ENCODE measurements around the gene NUAK2. TPM values are rescaled to one million over a fixed set of nuclear protein-coding genes. Genes with fewer than 3 reads are reported as not detected.

NUAK2 gene
- total and polyA plus RNA-seq, 2 of the 4 experiments (the other 2 are of a cell fraction) = 7.2 to 17.6 TPM

DNA sequence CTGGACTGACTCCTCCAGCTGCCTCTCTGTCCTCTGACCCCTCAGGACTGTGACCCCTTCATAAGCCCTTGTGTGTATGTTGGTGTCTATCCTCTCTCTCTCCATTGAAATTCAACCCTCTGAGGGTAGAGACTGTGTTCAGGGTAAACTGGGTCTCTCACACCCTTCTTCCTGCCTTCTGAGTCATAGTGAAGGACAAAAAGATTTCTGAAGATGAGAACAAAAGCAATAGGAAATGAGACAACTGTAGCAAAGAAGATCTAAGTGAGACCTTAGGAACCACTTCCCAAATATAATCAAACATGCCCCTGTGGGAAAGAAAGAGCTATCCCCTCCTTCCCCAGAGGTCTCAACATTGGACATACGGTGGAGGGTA is 16.9 kb downstream of the NUAK2 start:
- WGBS, 2 experiments (ENCODE audit: extremely low coverage in 2 of 2, insufficient read length in 1 of 2) = no CpG with 5 or more reads among the region's 1 CpG
- in situ Hi-C loops (cut with MboI; ENCODE audit: low sequenced_read_pairs) = no loop called here
- intact Hi-C loops (cut with micrococcal nuclease) = no loop called here
- Histone ChIP-seq H3K4ac (ENCODE audit: low read depth, low read length) (peak overlapping the region; percentile 50; the same call in 1 of the 2 replicates), H3K4me2 (ENCODE audit: low read depth, low read length) (no peak overlapping the region), H4K91ac (ENCODE audit: insufficient read depth, low read depth, low read length) (0 out of 2 replicates have a peak overlapping the region, but pooled peaks have one; percentile 11), H4K5ac (ENCODE audit: low read depth, low read length) (no peak overlapping the region; the same call in 1 of the 2 replicates), H3K4me1 (ENCODE audit: control insufficient read depth, insufficient read depth, low read length) (peaks cover 18% of the 10 kb centered on the region), H3K9ac (ENCODE audit: low read depth, low read length) (no peak overlapping the region), H2AFZ (replicated peaks; ENCODE audit: low read length, poor library complexity) (no peak overlapping the region), H4K8ac (ENCODE audit: low read depth in 2 of 2, low read length in 2 of 2) (peak overlapping the region; percentile 27 to 45; a peak in 1 of 4 replicates), H3K9me1 (ENCODE audit: insufficient read depth, low read length) (peaks cover 31% of the 10 kb centered on the region), H4K20me1 (ENCODE audit: insufficient read depth, low read length) (no peaks in the 10 kb centered on the region; the same call in none of the 2 replicates), H3K27me3 (ENCODE audit: control insufficient read depth, insufficient read depth, low read length) (no peaks in the 10 kb centered on the region), H2BK20ac (ENCODE audit: low read depth, low read length) (no peak overlapping the region), H2BK15ac (ENCODE audit: low read depth, low read length) (0 out of 3 replicates have a peak overlapping the region, but pooled peaks have one; percentile 11), H3K56ac (ENCODE audit: extremely low read depth, insufficient read depth, low read length) (no peak overlapping the region; the same call in 1 of the 2 replicates), H3K4me3 (ENCODE audit: insufficient read depth, low read depth, low read length) (no peak overlapping the region), H3K14ac (replicated peaks; ENCODE audit: low read depth, low read length) (no peak overlapping the region), H2BK5ac (ENCODE audit: low read depth, low read length, poor library complexity, severe bottlenecking) (peak overlapping the region; percentile 54), H2AK5ac (ENCODE audit: low read depth, low read length) (peak overlapping the region; percentile 79), H3K27ac (ENCODE audit: insufficient read depth, low read length) (peak overlapping the region; percentile 78), H2BK120ac (ENCODE audit: low read depth, low read length) (0 out of 2 replicates have a peak overlapping the region, but pooled peaks have one; percentile 0), H3K79me1 (ENCODE audit: low read depth in 1 of 2, low read length in 2 of 2) (peaks cover 44 to 84% of the 10 kb centered on the region in 2 experiments), H3K9me3 (ENCODE audit: control insufficient read depth, insufficient read depth, low read length) (no peaks in the 10 kb centered on the region), H3K18ac (ENCODE audit: low read depth, low read length) (no peak overlapping the region), H3K23ac (ENCODE audit: low read depth, low read length) (0 out of 2 replicates have a peak overlapping the region, but pooled peaks have one; percentile 31), H2AK9ac (replicated peaks; ENCODE audit: low read depth, low read length, poor library complexity) (peak overlapping the region; percentile 84), H3K36me3 (ENCODE audit: control insufficient read depth, insufficient read depth, low read length) (peaks cover 72% of the 10 kb centered on the region)
- BruUV-seq (replicated peaks) = no TSS peak
- CTCF ChIA-PET = no interaction called here
- dilution Hi-C loops (cut with HindIII; ENCODE audit: low sequenced_read_pairs, unreplicated experiment) = no loop called here
- no peak for TF ChIP-seq RAD21 (IDR thresholded peaks at IDR 0.05; ENCODE audit: low read length)
- TF ChIP-seq, protein P1, sequence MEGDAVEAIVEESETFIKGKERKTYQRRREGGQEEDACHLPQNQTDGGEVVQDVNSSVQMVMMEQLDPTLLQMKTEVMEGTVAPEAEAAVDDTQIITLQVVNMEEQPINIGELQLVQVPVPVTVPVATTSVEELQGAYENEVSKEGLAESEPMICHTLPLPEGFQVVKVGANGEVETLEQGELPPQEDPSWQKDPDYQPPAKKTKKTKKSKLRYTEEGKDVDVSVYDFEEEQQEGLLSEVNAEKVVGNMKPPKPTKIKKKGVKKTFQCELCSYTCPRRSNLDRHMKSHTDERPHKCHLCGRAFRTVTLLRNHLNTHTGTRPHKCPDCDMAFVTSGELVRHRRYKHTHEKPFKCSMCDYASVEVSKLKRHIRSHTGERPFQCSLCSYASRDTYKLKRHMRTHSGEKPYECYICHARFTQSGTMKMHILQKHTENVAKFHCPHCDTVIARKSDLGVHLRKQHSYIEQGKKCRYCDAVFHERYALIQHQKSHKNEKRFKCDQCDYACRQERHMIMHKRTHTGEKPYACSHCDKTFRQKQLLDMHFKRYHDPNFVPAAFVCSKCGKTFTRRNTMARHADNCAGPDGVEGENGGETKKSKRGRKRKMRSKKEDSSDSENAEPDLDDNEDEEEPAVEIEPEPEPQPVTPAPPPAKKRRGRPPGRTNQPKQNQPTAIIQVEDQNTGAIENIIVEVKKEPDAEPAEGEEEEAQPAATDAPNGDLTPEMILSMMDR (conservative IDR thresholded peaks at IDR 0.05; ENCODE audit: low read depth, low read length) = no peak
- TF ChIP-seq SMC3 (IDR thresholded peaks at IDR 0.05; ENCODE audit: low read depth, low read length) = no peak
- TF ChIP-seq BHLHE40 (IDR thresholded peaks at IDR 0.05; ENCODE audit: low read depth, low read length) = no peak
- TF ChIP-seq MAFK (IDR thresholded peaks at IDR 0.05; ENCODE audit: low read depth, low read length) = no peak
- TF ChIP-seq MXI1 (IDR thresholded peaks at IDR 0.05; ENCODE audit: borderline replicate concordance, low read depth, low read length) = no peak
- TF ChIP-seq RFX5 (IDR thresholded peaks at IDR 0.05; ENCODE audit: low read depth, low read length) = no peak
- TF ChIP-seq RCOR1 (IDR thresholded peaks at IDR 0.05; ENCODE audit: insufficient replicate concordance, low read length) = no peak
- TF ChIP-seq POLR2A (IDR thresholded peaks at IDR 0.05; ENCODE audit: low read depth, low read length) = no peak
- no peak for TF ChIP-seq FOS (IDR thresholded peaks at IDR 0.05; ENCODE audit: low read depth, low read length)
- TF ChIP-seq, protein P2, sequence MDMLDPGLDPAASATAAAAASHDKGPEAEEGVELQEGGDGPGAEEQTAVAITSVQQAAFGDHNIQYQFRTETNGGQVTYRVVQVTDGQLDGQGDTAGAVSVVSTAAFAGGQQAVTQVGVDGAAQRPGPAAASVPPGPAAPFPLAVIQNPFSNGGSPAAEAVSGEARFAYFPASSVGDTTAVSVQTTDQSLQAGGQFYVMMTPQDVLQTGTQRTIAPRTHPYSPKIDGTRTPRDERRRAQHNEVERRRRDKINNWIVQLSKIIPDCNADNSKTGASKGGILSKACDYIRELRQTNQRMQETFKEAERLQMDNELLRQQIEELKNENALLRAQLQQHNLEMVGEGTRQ (IDR thresholded peaks at IDR 0.05; ENCODE audit: low read depth, low read length) = no peak
- no peak for TF ChIP-seq MAZ (IDR thresholded peaks at IDR 0.05; ENCODE audit: borderline replicate concordance, low read depth, low read length)
- TF ChIP-seq CEBPB (IDR thresholded peaks at IDR 0.05; ENCODE audit: low read depth, low read length) = no peak
- TF ChIP-seq, protein P3, sequence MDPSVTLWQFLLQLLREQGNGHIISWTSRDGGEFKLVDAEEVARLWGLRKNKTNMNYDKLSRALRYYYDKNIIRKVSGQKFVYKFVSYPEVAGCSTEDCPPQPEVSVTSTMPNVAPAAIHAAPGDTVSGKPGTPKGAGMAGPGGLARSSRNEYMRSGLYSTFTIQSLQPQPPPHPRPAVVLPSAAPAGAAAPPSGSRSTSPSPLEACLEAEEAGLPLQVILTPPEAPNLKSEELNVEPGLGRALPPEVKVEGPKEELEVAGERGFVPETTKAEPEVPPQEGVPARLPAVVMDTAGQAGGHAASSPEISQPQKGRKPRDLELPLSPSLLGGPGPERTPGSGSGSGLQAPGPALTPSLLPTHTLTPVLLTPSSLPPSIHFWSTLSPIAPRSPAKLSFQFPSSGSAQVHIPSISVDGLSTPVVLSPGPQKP (IDR thresholded peaks at IDR 0.05; ENCODE audit: borderline replicate concordance, low read depth, low read length) = no peak
- TF ChIP-seq NFE2L2 (IDR thresholded peaks at IDR 0.05; ENCODE audit: low read depth, low read length) = no peak
- TF ChIP-seq CHD1 (IDR thresholded peaks at IDR 0.05; ENCODE audit: low read depth, low read length) = no peak
- ATAC-seq (ENCODE audit: low read depth) = no peak
- POLR2A ChIA-PET (ENCODE audit: unreplicated experiment) = no interaction called here
- no peak for DNase-seq
